GM12873 (cell line): ENCODE measurements around the gene P2RX3.

Experiments
- CTCF ChIP-seq: IDR thresholded peaks from 2 replicates; pipeline ENCODE4 v1.5.1; 2012; ENCODE audit warnings: low read depth, mild to moderate bottlenecking, moderate library complexity, low read length, control low read depth; ENCODE audit not compliant: insufficient read depth; ENCODE audit errors: missing control alignments

P2RX3 gene

GRCh38 chr11:57306940-57307565 is 31.1 kb upstream of the P2RX3 start:
- TF ChIP-seq CTCF, result no peak

GRCh38 chr11:57307666-57308270 is 30.4 kb upstream of the P2RX3 start:
- TF ChIP-seq CTCF, result no peak

GRCh38 chr11:57308426-57309060 is 29.6 kb upstream of the P2RX3 start:
- TF ChIP-seq CTCF, result no peak

GRCh38 chr11:57309106-57310059 is 28.8 kb upstream of the P2RX3 start:
- no peak for TF ChIP-seq CTCF

GRCh38 chr11:57310091-57310490 is 28.1 kb upstream of the P2RX3 start:
- TF ChIP-seq CTCF, result no peak

- no peak for TF ChIP-seq CTCF
Observed at GRCh38 chr11:57310630-57311086, 27.5 kb upstream of the P2RX3 start.
